Naive B cell (primary cell): ENCODE measurements around the gene MCM8. TPM values are rescaled to one million over a fixed set of nuclear protein-coding genes. Genes with fewer than 3 reads are reported as not detected.
"Not testable (repeated sequence)": the region's sequence is repeated elsewhere in the genome, so short reads cannot be mapped to it uniquely, and the experiment has no call there.

Experiments used
- ATAC-seq, 2 donors: fragments of 150-1000 bp; cut with Tn5 transposase; 2 replicates each; pipeline ENCODE4 v1.10.0; 2021; ENCODE audit warnings: low read depth in 2 of 2, mild to moderate bottlenecking in 2 of 2, moderate library complexity in 2 of 2
- DNase-seq: peaks from one replicate; pipeline ENCODE4 v3.0.0; 2022
- H3K27ac Mint-ChIP-seq, 6 donors: one replicate each; pipeline ENCODE4 v1.8.0; 2020 to 2022; ENCODE audit warnings: mild to moderate bottlenecking in 6 of 6, mixed read lengths in 6 of 6, moderate library complexity in 5 of 6, inconsistent platforms in 2 of 6
- H3K27me3 Mint-ChIP-seq, 3 donors: one replicate each; pipeline ENCODE4 v1.8.0; 2021 to 2022; ENCODE audit warnings: mixed read lengths in 3 of 3, mild to moderate bottlenecking in 1 of 3
- H3K36me3 Mint-ChIP-seq, 2 donors: one replicate each; pipeline ENCODE4 v1.8.0; 2020 to 2022; ENCODE audit warnings: mixed read lengths in 2 of 2, inconsistent platforms in 1 of 2, mild to moderate bottlenecking in 1 of 2
- H3K4me1 Mint-ChIP-seq, 3 donors: one replicate each; pipeline ENCODE4 v1.8.0; 2020 to 2022; ENCODE audit warnings: mixed read lengths in 3 of 3, inconsistent platforms in 1 of 3, mild to moderate bottlenecking in 1 of 3, moderate library complexity in 1 of 3
- H3K4me3 Mint-ChIP-seq, 8 donors: one replicate each; pipeline ENCODE4 v1.8.0; 2020 to 2022; ENCODE audit warnings: mild to moderate bottlenecking in 8 of 8, mixed read lengths in 8 of 8, moderate library complexity in 8 of 8, inconsistent platforms in 2 of 8
- H3K9me3 Mint-ChIP-seq, 7 donors: one replicate each; pipeline ENCODE4 v1.8.0; 2020 to 2022; ENCODE audit warnings: mixed read lengths in 7 of 7, mild to moderate bottlenecking in 5 of 7, inconsistent platforms in 2 of 7, moderate library complexity in 1 of 7
- polyA plus RNA-seq, 6 donors: library from polyadenylated mRNA; unstranded; fragments of 300-500 nt; fragmentation: Illumina TruSeq; gene quantifications; one replicate each; pipeline ENCODE4 v1.2.3, GENCODE V29; 2021; ENCODE audit warnings: low read depth in 6 of 6

The MCM8 gene
- polyA plus RNA-seq, 6 donors from 2014 or later, result 0.88 to 2.8 (median 1.4) TPM

DNA sequence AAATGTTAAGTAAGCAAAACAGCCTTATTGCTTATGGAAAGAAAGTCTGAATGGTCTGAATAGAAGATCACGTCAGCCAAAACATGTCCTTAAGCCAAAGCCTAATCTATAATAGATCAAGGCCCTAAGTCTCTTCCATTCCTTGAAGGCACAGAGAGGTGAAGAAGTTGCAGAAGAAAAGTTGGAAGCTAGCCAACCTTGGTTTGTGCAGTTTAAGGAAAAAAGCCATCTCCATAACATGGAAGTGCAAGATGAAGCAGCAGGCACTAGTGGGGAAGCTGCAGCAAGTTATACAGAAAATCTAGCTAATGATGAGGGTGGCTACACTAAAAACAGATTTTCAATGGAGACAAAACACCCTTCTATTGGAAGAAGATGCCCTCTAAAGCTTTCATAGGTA lies 74.3 kb downstream of the MCM8 start:
- H3K36me3 Mint-ChIP-seq, result peaks cover 33 to 38% of the 10 kb centered on the region in 2 donors
- H3K4me1 Mint-ChIP-seq, result peaks cover 0 to 9% (median 4%) of the 10 kb centered on the region in 3 donors
- H3K4me3 Mint-ChIP-seq, result no peak overlapping the region
- peaks cover 0 to 6% (median 0%) of the 10 kb centered on the region in 7 donors for H3K9me3 Mint-ChIP-seq
- no peak for ATAC-seq
- no peaks in the 10 kb centered on the region for H3K27me3 Mint-ChIP-seq
- H3K27ac Mint-ChIP-seq, result no peak overlapping the region
- DNase-seq, result no peak

DNA sequence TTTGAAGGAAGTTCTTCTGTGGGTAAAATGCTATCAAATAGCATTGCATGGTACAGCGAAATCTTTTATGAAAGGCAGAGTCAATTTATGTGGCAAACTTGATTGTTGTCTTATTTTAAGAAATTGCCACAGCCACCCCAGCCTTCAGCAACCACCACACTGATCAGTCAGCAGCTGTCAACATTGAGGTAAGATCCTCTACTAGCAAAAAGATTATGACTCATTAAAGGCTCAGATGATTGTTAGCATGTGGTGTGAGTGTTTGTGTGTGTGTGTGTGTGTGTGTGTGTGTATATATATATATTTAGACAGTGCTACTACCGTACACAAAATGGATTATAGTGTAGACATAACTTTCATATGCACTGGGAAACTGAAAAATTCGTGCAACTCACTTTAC lies 75.6 kb downstream of the MCM8 start:
- Mint-ChIP-seq H3K4me3 (no peak overlapping the region), H3K36me3 (peaks cover 32 to 33% of the 10 kb centered on the region in 2 donors), H3K4me1 (peaks cover 0 to 5% (median 4%) of the 10 kb centered on the region in 3 donors), H3K27ac (no peak overlapping the region), H3K27me3 (no peaks in the 10 kb centered on the region), H3K9me3 (peaks cover 0 to 6% (median 0%) of the 10 kb centered on the region in 7 donors)
- no peak for DNase-seq
- no peak for ATAC-seq

DNA sequence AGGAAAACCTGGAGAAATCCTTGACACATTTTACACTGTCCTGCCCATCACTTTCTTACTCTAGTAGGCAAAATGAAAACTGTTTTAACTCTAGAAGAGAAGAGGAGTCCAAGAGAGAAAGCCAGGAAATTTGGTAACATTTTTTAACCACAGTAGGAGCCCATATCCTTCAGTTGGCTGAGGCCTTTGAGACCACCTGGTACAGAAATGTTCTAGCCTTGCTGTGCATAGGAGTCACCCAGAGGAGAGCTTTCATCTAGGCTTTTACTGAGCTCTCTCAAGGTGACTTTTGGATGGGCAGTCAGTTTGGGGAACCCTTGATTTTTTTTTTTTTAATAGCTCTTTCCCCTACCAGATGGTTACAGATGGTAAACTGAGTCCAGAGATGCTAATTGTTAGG lies 78.4 kb downstream of the MCM8 start:
- H3K27ac Mint-ChIP-seq, result no peak overlapping the region
- H3K4me3 Mint-ChIP-seq, result no peak overlapping the region
- H3K9me3 Mint-ChIP-seq, result peaks cover 0 to 6% (median 0%) of the 10 kb centered on the region in 7 donors
- DNase-seq, result no peak
- peaks cover 0 to 5% (median 4%) of the 10 kb centered on the region in 3 donors for H3K4me1 Mint-ChIP-seq
- no peak for ATAC-seq
- H3K36me3 Mint-ChIP-seq, result peaks cover 19 to 21% of the 10 kb centered on the region in 2 donors
- no peaks in the 10 kb centered on the region for H3K27me3 Mint-ChIP-seq

DNA sequence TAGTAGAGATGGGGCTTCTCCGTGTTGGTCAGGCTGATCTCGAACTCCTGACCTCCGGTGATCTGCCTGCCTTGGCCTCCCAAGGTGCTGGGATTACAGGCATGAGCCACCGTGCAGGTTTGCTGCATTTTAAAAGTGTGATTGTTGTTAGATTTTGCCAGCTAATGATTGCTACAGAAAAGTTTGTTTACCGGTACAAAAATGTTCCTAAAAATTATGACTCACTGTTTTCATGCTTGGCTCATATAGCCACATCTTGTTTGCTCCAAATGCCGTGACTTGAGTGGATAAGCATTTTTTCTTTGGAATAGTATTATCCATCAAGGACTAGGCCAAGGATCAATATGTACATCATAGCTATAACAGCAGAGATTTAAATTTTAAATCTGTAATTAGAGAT lies 79.1 kb downstream of the MCM8 start:
- Mint-ChIP-seq H3K27me3 (no peaks in the 10 kb centered on the region), H3K4me3 (no peak overlapping the region), H3K27ac (no peak overlapping the region), H3K36me3 (peaks cover 16 to 17% of the 10 kb centered on the region in 2 donors), H3K4me1 (peaks cover 2 to 5% (median 4%) of the 10 kb centered on the region in 3 donors), H3K9me3 (peaks cover 0 to 6% (median 0%) of the 10 kb centered on the region in 7 donors)
- ATAC-seq (no peak), DNase-seq (no peak)

DNA sequence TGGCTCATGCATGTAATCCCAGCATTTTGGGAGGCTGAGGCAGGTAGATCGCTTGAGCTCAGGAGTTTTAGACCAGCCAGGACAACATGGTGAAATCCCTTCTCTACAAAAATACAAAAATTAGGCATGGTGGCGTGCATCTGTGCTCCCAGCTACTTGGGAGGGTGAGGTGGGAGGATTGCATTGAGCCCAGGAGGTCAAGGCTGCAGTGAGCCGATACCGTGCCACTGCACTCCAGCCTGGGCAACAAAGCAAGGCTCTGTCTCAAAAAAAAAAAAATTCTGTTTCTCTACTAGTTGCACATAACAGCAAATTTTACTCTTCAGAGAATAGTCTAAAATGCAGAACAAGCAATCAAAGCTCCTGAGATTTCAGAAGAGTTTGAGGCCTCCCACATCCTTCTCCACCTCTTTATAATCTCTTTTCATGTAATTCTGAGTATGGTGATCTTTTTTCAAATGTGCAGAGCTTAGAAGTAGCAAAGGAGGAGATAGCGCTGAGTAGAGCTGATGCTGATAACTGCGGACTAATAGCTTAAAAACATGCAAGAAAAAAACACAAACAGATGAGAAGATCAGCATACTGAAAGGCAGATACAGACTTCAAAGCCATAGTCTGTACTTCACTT lies 80.1 kb downstream of the MCM8 start:
- Mint-ChIP-seq H3K4me3 (no peak overlapping the region), H3K27ac (peak overlapping the region in 1 of 6 donors; percentile 61), H3K27me3 (no peaks in the 10 kb centered on the region), H3K9me3 (peaks cover 0 to under 1% (median 0%) of the 10 kb centered on the region in 7 donors), H3K36me3 (peaks cover 12 to 13% of the 10 kb centered on the region in 2 donors), H3K4me1 (peaks cover 3 to 7% (median 6%) of the 10 kb centered on the region in 3 donors)
- ATAC-seq, result no peak
- no peak for DNase-seq

DNA sequence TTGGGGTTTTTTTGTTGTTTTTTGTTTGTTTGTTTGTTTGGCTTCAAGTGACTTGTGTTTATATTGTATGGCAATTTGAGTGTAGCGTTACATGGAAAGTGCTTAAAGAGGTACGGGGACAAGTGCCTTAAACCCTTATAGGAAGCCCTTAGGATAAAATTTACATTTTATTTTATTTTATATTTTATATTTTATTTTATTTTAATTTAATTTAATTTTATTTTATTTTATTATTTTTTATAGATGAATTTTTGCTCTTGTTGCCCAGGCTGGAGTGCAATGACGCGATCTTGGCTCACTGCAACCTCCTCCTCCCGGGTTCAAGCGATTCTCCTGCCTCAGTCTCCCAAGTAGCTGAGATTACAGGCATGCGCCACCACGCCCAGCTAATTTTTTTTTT lies 82.5 kb downstream of the MCM8 start:
- not testable (repeated sequence) for H3K27me3 Mint-ChIP-seq, DNase-seq, ATAC-seq, H3K27ac Mint-ChIP-seq, H3K9me3 Mint-ChIP-seq, H3K4me1 Mint-ChIP-seq, H3K4me3 Mint-ChIP-seq
- peaks cover 8 to 12% of the 10 kb centered on the region in 2 donors for H3K36me3 Mint-ChIP-seq

DNA sequence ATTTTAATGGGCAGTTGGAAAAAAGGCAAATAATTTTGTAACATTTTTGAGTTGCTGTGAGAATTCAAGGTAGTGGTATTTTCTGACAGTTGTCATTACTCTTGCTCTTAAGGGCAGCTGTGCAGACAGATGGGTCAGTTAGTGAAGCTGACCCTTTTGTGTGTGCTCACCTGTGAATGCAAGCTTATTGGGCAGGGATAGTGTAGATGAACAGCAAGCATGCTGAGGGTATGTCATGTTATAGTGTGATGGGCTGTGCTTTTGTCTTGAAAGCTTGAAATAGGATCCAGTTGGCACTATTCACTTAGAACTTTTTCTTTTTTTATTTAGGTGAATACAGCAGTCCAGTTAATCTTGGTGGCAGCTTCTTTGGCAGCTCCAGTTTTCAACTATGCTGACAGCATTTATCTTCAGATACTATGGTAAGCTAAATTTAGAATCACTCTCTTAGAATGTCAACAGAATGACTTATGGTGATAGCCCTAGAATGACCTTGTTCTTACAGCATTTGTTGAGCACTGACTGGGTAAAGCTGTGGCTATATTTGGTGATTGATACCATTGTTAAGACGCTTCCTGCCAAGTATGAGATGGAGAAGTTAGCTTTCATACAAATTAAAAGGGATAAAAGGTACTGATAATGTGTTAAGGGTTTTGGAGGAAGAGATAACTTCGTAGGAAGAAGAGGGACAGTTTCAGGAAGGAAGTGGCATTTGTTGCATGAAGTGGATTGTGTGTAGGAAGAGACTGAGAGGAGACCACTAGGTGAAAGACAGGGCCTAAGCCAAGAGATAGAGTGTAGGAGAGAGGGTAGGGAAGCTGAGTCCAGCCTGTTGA lies 83.9 kb downstream of the MCM8 start:
- Mint-ChIP-seq H3K27ac (peak overlapping the region in 1 of 6 donors; percentile 16), H3K27me3 (no peaks in the 10 kb centered on the region), H3K9me3 (no peaks in the 10 kb centered on the region), H3K4me1 (peaks cover 0 to 6% (median 3%) of the 10 kb centered on the region in 3 donors), H3K4me3 (no peak overlapping the region), H3K36me3 (peaks cover 10 to 12% of the 10 kb centered on the region in 2 donors)
- DNase-seq (no peak), ATAC-seq (no peak)

DNA sequence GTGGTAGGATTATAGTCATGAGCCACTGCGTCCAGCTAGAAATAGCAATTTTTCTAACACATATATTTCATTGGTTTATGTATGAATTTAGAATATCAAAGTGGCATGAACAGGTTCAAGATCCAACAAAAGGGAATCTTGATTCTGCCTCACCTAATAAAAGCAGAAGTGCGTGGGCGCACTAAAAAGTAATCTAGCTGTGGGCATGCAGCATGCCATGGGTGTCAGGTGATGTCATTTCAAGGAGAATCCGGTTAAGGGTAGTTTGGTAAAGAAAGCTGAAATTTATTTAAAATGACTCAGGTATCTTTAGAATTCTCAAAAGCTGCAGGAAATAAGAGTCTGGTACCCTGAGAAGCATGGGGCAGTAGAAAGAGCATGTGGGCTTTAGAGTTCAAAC lies 85.8 kb downstream of the MCM8 start:
- H3K4me3 Mint-ChIP-seq, result no peak overlapping the region
- peaks cover 0 to 6% (median 3%) of the 10 kb centered on the region in 3 donors for H3K4me1 Mint-ChIP-seq
- no peaks in the 10 kb centered on the region for H3K27me3 Mint-ChIP-seq
- peaks cover 22 to 27% of the 10 kb centered on the region in 2 donors for H3K36me3 Mint-ChIP-seq
- peaks cover 0 to 2% (median 0%) of the 10 kb centered on the region in 7 donors for H3K9me3 Mint-ChIP-seq
- DNase-seq (no peak), ATAC-seq (no peak)
- H3K27ac Mint-ChIP-seq, result peak overlapping the region in 2 of 6 donors; percentile 49 to 57

DNA sequence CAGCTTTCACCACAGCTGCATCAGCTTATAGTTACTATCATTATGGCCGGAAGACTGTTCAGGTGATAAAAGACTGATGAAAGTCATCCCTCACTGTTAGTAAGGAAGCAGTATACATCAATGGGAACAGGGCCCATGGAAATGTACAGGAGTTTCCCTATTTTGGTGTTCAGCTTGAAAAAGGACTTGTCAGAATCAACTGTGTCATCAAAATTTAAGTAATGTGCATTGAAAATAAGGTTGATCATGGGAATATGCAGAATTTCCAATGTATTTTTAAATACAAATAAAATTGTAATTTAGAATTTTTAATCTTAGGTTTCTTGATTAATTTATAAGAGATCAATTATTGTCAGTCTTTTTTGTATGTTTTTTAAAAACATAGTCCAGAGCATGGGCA lies 86.6 kb downstream of the MCM8 start:
- ATAC-seq, result no peak
- DNase-seq, result no peak
- H3K27ac Mint-ChIP-seq, result no peak overlapping the region
- peaks cover 22 to 27% of the 10 kb centered on the region in 2 donors for H3K36me3 Mint-ChIP-seq
- H3K27me3 Mint-ChIP-seq, result no peaks in the 10 kb centered on the region
- peaks cover 0 to 6% (median 3%) of the 10 kb centered on the region in 3 donors for H3K4me1 Mint-ChIP-seq
- H3K4me3 Mint-ChIP-seq, result no peak overlapping the region
- H3K9me3 Mint-ChIP-seq, result peaks cover 0 to 2% (median 0%) of the 10 kb centered on the region in 7 donors

DNA sequence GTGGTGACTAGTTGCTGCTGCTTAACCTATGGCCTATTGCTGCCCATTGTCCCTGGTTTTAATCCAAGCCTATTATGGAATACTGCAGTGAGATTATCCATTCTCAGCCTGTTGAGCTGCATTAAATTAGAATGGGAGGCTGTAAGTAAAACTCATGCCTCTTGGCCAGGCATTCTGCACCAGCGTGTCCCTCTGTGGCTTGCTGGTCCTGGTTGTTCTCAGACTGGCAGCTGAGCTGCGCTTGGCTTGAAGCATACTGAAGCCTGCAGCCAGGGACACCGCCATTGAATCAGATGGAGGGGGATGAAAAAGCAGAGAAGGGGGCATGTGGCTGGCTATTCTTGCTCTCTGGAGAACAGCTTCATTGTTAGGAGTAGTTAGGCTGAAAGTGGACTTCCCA lies 87.8 kb downstream of the MCM8 start:
- DNase-seq (no peak), ATAC-seq (no peak)
- Mint-ChIP-seq H3K4me3 (no peak overlapping the region), H3K27ac (peak overlapping the region in 1 of 6 donors; percentile 39), H3K27me3 (no peaks in the 10 kb centered on the region), H3K36me3 (peaks cover 22 to 27% of the 10 kb centered on the region in 2 donors), H3K4me1 (peaks cover 0 to 6% (median 3%) of the 10 kb centered on the region in 3 donors), H3K9me3 (peaks cover 0 to 2% (median 0%) of the 10 kb centered on the region in 7 donors)

DNA sequence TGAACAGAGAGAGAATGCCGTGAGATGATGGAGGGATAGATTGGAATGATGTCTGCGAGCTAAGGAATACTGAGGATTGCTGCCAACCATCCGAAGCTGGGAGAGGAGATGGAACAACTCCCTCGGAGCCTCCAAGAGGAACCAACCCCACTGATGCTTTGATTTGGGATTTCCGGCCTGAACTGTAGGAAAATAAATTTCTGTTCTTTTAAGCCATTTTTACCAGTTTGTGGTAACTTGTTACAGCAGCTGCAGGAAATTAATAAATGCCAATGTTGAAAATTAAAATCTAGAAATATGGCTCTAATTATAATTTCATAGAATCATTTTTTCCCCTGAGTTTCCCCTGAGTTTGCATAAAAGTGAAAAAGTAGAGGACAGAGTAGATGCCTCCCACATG lies 89.3 kb downstream of the MCM8 start:
- no peak overlapping the region for H3K27ac Mint-ChIP-seq
- H3K4me3 Mint-ChIP-seq, result no peak overlapping the region
- DNase-seq (no peak), ATAC-seq (no peak)
- H3K9me3 Mint-ChIP-seq, result peaks cover 0 to 2% (median 0%) of the 10 kb centered on the region in 7 donors
- no peaks in the 10 kb centered on the region for H3K27me3 Mint-ChIP-seq
- H3K4me1 Mint-ChIP-seq, result peaks cover 0 to 1% (median under 1%) of the 10 kb centered on the region in 3 donors
- peaks cover 17 to 23% of the 10 kb centered on the region in 2 donors for H3K36me3 Mint-ChIP-seq

DNA sequence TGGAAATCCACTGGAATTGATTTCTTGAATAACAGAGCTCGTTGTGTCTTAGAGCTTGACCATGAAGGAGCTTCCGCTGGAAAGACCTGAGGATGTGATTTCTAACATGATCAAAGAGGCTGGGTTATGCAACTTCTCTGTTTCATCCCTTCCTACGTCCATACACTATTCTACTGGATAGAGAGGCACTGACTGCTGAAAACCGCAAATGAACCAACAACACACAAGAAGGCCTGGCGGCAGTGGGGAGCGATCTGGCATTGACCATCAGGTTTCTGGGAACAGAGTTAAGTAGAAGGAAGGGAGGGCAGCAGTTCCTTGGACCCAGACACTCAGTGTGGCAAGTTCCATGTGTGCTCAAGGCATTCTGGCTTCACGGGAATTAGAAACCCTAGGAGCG lies 90.1 kb downstream of the MCM8 start:
- Mint-ChIP-seq H3K4me3 (no peak overlapping the region), H3K4me1 (no peaks in the 10 kb centered on the region), H3K9me3 (peaks cover 0 to 2% (median 0%) of the 10 kb centered on the region in 7 donors), H3K36me3 (peaks cover 14 to 19% of the 10 kb centered on the region in 2 donors), H3K27ac (peak overlapping the region in 1 of 6 donors; percentile 79), H3K27me3 (no peaks in the 10 kb centered on the region)
- no peak for DNase-seq
- no peak for ATAC-seq

DNA sequence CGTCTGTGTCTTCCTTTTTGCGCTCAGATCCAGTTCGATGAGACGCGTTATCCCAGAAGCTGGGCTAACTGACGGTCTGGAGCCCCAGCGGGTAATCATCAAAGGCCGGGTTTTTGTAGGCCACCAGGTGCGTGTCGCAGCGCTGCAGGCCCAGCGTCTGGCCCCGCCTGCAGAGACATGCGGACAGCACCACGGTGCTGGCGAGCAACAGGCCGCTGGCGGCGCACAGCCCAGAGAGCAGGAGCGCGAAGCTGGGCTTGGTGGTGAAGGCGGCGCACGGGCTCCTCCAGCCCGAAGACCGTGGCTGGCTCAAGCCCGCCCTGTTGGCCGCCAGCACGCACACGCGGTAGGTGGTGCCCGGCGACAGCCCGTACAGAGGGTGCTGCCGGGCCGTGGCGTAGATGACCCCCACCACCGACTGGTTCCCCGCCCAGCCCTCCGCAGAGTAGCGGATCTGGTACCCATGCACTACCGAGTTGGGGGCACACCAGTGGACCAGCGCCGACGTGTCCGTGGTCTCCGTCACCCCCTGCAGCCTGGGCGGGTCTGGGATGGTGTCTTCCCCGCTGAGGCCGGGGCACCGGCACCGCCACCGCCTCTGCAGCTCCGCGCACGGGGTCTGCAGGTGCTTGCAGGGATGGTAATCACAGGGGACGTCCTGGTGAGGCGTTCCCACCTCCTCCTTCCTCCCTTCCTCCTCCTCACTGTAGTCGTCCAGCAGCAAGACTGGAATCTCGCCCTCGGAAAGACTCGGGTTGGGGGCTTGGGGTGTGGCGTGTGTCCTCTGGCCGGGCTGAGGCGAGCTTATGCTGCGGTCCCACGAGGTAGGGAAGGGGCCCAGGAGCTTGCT lies 90.7 kb downstream of the MCM8 start:
- Mint-ChIP-seq H3K9me3 (peaks cover 0 to 2% (median 0%) of the 10 kb centered on the region in 7 donors), H3K27me3 (no peaks in the 10 kb centered on the region), H3K4me1 (no peaks in the 10 kb centered on the region), H3K27ac (peak overlapping the region in 1 of 6 donors; percentile 47), H3K4me3 (no peak overlapping the region), H3K36me3 (peaks cover 14 to 19% of the 10 kb centered on the region in 2 donors)
- no peak for ATAC-seq
- no peak for DNase-seq
